ENCODE measurements around the gene VEZT.
"Not testable (repeated sequence)": the region's sequence is repeated elsewhere in the genome, so short reads cannot be mapped to it uniquely, and the experiment has no call there.

Gene VEZT

DNA sequence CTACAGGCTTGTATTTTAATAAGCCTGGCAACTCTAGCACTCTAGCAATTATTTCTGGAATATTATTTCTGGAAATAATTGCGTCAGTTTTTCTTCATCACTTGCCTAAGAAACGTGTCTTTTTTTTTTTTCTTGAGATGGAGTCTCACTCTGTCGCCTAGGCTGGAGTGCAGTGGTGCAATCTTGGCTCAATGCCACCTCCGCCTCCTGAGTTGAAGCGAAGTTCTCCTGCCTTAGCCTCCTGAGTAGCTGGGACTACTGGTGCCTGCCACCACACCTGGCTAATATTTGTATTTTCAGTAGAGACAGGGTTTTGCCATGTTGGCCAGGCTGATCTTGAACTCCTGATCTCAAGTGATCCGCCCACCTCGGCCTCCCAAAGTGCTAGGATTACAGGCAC is 106.6 kb downstream of the VEZT start:
- not testable (repeated sequence) for DNase-seq

DNA sequence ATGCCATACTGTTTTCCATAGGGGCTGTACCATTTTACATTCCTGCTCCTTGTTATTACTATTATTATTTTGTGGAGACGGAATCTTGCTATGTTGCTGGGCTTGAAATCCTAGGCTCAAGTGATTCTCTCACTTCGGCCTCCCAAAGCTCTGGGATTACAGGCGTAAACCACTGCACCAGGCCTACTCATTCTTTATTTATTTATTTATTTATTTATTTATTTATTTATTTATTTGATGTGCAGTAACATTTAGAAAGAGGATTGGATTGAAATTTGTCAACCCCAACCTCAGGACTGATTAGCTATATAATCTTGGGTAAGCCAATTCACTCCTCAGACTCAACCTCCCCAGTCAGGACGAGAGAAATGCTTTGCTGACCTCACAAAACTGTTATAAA is 107.9 kb downstream of the VEZT start:
- DNase-seq = no peak

DNA sequence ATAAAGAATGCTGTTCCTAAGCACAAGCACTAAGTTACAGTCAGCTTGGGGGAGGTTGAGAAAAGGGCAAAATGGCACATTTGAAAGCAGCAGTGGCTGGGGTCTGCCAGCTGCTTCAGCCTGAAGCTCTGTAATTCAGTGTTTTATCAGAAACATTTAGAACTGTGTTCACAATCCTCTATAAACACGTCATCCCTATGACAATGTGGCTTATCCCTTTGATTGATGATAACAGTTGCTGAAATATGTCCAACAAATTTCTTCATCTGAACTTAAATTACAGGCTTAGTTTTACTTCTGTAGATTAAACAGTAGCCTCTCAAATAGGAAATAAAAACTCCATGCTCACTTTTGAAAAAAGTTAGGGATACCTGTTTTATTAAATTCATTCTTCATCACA is 108.8 kb downstream of the VEZT start:
- DNase-seq = no peak

DNA sequence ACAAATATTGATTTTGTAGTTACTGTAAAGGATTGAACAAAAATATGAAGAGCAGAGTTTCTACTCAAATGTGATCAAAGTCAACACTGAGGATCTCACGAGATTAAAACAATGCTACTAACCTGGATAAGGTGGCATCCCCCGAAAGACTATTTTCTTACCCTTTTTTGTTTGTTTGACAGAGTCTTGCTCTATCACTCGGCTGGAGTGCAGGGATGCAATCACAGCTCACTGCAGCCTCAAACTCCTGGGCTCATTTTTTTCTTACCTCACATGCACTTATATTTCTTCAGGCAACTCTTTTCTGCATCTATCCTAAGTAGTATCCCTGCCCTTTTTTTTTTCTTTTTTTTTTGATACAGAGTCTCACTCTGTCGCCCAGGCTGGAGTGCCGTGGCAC is 109.2 kb downstream of the VEZT start:
- no peak for DNase-seq

DNA sequence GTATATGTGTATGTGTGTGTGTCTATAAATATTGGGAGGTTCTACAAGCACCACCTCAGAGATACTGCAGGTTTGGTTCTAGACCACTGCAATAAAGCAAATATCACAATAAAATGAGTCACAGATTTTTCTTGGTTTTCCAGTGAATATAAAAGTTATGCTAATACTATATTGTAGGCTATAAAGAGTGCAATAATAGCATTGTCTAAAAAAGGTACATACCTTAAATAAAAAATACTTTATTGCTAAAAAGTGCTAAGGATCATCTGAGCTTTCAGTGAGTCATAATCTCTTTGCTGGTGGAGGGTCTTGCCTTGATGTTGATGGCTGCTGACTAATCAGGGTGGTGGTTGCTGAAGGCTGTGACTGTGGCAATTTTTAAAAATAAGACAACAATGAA is 111.1 kb downstream of the VEZT start:
- no peak for DNase-seq

DNA sequence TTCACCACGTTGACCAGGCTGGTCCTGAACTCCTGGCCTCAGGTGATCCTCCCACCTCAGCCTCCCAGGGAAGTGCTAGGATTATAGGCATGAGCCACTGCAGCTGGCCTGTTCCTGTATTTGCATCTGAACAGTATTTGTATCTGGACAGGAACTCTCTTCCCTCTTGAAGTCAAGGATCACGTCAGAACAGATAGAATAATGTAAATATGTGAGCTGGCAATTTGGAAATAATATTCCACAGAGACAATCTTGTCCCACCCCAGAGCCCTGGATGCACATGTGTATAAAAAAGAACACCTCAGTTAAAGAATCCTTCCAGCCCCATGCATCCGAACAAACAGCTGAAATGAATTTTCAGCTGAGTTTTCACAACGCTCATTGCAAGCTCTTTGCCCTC is 118.3 kb downstream of the VEZT start:
- DNase-seq = no peak

DNA sequence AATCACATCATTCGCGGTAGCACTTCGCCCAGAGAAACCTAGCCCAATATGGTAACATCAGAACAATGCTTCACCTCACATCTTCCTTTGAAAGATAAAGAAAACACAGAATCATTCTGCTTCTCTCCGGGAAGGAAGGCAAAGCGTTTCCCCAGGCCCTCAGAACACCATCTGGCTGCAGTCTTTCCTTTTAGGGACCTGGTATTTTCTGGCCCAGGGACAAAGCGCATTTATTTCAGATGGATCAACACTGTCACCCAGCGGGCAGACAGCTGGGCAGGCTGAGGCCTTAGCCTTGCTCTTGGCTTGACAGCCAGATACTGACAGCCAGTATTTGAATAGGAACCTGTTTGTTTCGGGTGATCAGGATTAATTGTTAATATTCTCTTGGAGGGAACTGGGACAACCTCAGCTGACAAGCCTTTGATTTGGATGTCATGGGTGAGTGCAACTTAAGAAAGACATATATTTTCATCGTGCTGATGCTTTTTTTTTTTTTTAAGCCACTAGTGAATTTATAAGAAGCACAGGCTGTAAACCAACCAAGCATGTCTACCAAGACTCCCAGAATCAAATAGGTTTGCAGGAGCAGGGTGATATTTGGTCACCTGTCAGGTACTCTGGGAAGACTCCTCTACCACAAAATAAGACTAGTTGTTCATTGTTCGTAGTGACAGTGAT is 118.9 kb downstream of the VEZT start:
- DNase-seq = no peak

DNA sequence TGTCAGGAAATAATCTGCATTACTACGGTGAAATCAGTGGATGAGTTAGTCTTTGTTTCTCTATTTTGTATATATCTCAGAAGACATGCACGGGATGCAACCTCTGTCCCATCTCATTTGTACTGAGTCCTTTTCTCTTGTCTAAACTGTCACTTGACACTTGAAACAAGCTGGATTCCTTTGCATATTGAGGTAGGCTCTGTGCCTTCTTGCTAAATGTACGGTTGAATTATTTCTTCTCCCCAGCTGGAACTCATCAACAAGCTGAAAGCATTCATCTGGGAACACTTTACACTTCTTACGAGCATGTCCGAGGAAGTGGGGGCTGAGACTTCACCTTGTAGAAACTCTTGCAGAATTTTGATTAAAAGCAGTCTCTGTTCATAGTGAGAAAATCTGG is 119.5 kb downstream of the VEZT start:
- DNase-seq = no peak

DNA sequence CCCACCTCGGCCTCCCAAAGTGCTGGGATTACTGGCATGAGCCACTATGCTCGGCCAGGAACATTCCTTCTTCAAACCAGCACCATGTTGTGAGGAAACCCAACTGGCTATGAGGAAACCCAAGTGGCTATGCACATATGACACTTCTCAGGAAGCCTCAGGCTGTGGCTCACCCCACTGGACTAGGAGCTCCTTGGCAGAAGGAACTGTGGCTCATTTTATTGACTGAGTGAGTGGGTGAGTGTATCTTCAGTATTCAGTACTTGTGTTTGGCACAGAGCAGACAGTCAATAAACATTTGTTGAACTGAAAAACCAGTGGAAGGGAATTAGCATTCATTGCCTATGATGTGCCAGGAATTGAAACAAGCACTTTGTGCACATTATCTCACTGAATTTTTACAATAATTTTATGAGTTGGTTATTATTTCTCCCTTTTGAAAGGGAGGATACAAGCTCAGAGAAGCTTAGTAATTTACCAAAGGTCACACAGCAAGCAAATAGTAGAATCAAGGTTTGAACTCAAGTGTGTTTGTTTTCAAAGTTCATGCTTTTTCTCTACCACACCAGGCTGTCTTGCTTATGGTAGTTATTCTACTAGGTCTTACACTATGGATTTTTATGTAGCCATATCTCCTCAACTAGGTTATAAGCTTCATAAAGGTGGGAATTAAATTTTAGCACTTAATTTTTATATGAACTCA is 121.6 kb downstream of the VEZT start:
- DNase-seq = no peak

DNA sequence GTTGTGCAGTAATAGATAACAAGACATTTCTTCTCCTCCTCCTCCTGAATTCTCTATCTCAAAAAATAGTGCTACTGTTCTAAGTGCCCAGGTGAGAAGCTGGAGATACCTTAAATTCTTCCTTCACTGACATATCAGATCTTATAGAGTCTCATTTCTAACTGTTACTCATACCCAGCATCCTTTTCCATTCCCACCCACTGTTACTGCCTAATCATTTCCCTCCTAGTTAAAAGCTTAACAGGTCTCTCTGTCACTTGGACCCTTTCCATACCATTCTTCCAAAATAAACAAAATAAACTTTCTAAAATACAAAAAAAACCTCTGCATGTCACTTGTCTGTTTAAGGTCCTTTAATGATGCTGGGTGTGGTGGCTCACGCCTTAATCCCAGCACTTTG is 124.4 kb downstream of the VEZT start:
- no peak for DNase-seq

DNA sequence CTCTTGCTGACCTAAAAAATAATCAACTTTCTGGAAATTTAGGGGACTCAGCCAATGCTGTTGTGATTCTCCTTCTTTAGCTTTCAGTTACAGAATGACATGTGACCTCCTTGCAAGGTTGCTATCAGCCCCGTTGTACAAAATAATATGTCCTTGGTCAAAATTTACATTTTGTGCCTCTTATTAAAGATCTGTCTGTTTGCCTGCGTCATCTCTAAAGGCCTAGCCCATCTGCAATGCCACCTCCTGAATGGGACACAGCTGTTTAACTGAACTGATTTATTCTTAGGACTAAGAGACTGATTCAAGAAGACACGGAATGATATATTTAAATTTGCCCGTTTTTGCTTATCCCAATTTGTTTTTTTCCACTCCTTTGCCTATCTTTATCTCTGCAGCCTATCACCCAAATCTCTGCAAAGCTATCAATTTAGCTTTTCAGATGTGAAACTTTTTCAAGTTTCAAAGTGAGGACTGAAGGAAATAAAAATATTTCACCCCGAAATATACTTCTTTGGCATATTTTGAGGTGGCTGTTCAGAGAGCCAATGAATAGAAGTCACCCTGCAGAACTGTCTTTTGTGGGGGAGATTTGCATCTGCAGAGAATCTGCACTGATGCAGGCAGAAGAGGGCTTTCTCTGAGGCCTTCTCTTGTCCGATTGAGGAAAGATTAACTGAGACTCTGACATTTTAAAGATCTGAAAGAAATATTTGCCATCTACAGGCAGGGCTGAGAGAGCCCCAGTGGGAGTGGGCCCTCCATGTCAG is 126.0 kb downstream of the VEZT start:
- no peak for DNase-seq

DNA sequence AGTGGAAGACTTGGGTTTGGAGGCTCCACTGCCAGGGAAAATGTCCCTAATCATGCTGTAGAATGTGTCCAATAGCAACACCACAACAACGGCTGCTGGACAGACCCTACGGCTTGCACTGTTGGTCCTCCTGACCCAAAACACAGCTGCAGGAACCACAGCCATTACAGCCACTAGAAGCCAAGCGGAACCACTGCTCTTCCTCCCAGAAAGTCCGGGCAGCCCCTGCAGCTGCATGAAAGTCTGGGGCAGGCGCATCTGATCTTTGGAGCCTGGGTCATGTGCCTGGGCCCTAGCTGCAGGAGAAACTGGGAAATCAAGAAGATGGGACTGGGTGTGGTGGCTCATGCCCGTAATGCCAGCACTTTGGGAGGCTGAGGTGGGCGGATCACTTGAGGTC is 131.7 kb downstream of the VEZT start:
- no peak for DNase-seq

DNA sequence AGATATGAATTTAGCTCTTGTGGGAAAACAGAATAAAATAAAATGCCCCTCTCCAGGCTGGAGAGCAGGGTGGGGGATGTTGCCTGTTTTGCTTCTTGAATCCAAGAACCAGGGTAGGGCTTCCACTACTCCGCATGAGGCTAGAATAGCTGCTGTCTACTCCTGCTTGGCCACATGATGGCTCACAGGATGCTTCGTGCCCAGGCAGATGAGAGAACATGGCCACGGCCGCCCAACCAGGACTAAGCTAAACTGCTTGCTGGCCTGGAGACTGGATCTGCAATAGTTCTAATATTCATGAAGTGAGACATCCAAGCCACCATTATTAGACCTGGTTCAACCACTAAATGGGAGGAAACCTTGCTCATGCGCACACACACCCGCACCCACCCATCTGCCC is 134.1 kb downstream of the VEZT start:
- DNase-seq = no peak

All from activated CD4-positive, alpha-beta T cell treated with anti-CD3 and anti-CD28 coated beads for 1 hour (primary cell).